Hematopoietic multipotent progenitor cell treated with erythropoietin and hydrocortisone succinate and interleukin-3 and kit ligand, for 8 days (in vitro differentiated cells): Measurements from ENCODE around the gene PDE8B.

Source experiments
- DNase-seq: peaks from one replicate; pipeline ENCODE4 v3.0.0-alpha.2; 2015

The PDE8B gene

DNA sequence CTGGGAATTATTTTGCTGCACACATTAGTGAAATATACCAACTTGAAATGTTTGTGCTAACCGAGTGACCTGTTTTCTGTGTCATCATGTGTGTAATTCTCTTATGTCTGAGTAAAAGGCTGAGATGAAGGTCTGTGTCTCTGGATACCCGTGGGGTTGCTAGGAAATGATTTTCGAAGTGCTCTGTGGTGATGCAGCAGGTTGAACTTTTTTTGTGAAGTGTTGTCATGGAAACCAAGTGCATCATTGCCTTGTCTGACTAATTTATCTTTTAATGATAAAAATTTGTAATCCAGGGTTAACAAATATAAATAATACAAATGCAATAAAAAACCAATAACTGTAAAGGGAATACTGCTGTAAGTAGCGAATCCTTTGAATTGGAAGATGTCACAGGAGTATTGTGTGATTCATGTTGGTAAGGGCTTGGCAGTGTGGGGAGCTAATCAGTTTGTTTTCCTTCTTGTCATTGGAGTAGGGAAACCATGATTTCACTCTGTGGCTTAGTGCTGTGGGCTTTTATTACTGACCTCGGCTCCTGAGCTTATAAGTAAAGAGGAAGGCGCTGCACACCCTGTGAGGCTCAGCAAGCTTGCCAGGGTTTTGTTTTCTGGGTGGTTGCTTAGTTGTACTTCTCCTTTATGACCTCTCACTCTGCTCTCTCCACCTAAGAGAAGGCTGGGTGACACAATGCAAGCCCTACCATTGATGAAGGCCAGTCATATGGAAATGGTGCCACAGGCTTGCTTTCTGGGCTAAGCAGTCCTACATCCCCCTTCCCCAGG, 22.3 kb downstream of the PDE8B start:
- no peak for DNase-seq

GRCh38 chr5:77235846-77236721, 25.6 kb downstream of the PDE8B start:
- DNase-seq, result no peak

DNA sequence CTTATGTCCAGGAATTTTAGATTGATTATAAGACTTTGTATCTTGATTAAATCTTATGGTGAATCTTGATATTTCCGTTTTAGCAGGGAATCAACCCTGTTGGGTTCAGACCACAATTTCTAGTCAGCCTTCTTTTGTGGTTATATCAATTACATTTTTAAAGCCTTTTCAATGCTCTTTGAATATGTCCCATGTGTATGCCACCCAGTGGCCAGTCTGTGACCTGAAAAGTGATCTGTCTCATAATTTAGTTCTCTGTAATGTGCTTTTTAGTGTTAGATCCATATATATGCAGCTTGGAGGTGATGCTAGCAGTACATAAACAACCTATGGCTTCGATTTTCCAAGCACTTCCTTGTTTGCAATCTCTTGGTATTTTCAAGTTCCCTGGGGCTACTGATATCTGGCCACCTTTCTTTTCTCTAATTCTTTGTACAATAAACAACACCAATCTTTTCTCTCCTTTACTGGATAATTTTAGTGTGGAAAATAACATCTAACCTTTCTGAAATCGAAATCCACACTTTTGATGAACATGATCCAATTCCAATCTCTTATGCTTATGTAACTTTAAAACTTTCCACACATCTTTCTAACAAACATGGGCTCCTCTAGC, 28.8 kb downstream of the PDE8B start:
- peak; percentile 41 for DNase-seq

DNA sequence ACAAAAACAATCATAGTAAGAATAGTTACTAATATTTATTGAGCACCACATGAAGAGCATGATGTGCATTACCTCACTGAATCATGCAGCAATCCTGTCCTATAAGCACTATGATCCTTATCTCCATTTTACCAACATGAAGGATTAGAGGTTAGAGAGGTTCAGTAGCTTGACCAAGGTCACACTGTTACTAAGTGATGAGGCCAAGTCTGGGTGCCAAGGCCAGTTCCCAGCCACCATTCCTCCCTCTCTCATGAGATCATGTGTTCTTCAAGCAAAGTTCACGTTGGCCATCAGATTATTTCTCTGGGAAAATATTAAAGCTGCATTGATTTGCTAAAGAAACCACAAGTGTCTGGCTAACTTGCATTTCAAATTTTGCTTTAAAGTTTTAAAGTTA, 31.0 kb downstream of the PDE8B start:
- no peak for DNase-seq

DNA sequence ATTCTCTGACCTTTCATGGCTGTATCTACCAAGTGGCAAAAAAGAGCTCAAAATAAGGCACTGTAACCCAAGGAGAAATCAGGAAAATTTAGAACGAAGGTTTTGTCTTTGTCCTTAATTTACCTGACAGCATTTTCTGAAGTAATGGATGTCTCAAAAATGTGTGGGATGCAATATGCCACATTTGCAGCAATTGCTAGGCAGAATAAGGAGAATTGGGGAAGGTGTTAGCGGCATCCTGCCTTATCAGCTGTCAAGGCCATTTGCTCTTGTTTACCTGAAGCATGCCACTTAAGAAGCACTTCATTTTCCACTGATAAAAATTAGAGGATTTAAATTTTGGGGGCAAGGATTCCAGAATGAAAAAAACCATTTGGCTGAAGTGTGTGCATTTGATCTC, 39.0 kb downstream of the PDE8B start:
- no peak for DNase-seq

- DNase-seq, result no peak
These were observed 39.5 kb downstream of the PDE8B start for GRCh38 chr5:77250021-77250420.

- no peak for DNase-seq
These were observed 41.4 kb downstream of the PDE8B start for GRCh38 chr5:77251921-77252320.

- DNase-seq, result no peak
These were observed 45.1 kb downstream of the PDE8B start for GRCh38 chr5:77255617-77256016.

- DNase-seq, result no peak
These were observed 45.9 kb downstream of the PDE8B start for GRCh38 chr5:77256406-77256805.

- no peak for DNase-seq
These were observed 48.2 kb downstream of the PDE8B start for GRCh38 chr5:77258652-77259051.

DNA sequence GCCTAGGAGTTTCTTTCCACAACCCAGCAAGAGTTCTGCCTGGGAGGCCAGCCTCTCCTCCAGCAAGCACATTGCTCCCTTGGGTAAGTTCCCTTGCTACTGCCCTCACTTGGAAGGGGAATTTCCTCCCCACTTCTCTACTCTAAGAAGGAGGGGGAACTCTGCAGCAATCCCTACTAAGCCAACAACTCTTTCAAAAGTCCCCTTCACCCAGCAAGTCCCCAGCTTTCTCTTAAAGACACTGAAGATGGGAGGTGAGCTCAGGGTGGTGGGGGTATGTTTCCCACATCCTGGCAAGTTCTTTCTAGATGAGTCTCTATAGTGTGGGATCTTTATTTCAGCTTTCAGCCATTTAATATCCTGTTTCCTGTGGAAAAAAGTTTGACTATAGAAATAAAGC, 49.0 kb downstream of the PDE8B start:
- no peak for DNase-seq

DNA sequence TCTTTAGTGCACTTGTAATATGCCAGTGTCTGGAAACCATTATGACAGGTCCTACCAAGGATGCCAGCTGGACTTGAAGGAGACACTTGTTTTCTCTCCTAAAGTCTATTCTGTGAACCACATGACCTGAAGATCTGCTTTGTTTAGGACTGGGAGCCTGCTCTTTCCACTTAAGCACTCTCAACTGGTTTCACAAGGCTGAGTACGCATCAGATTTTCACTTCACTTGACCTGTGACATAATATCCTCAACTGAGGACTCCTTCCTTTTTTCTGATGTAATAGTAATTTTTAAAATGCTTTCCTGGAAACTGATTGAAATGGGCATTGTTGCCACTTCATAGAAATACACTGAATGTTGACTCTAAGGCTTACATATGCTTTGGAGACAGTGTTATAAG, 52.2 kb downstream of the PDE8B start:
- DNase-seq, result no peak

- no peak for DNase-seq
These were observed 55.8 kb downstream of the PDE8B start for GRCh38 chr5:77266291-77266690.

GRCh38 chr5:77267496-77267895, 57.0 kb downstream of the PDE8B start:
- no peak for DNase-seq

GRCh38 chr5:77272206-77272605, 61.7 kb downstream of the PDE8B start:
- DNase-seq, result no peak

DNA sequence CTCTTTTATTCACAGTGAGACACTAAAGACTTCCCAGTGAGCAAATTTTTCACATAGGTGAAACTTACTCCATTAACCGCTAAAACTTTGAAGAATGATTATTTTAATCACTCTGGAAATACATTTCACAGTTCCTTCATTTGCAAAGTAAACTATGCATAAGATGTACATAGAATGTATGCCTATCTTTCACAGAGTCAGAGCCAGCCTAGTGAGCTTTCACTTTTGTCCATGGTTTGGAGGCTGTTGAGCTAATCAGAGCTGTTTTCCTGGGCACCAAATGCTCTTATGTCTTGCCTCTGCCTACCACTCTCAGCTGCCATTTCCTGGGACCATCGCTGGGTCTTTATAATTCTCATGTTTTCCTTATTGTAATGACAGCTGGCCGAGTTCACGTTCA, 67.3 kb downstream of the PDE8B start:
- no peak for DNase-seq

DNA sequence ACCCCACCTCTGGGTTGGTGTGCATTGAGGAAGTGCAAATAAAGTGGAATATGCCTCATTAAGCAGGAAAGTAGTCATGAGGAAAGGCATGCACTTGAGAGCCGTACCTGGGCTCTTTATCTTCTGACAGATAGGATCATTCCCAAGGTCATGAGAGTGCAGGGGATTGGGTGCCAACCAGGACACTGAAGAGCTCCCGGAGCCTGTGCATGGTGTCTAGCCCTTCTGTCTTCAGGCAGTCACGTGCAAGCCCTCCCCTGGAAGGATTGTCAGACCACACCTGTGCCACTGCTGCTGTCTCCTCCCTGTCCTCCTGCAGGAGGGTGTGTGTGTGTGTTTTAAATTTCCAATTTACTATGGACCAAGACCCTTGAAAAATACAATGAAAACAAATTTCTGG, 69.6 kb downstream of the PDE8B start:
- DNase-seq, result no peak

DNA sequence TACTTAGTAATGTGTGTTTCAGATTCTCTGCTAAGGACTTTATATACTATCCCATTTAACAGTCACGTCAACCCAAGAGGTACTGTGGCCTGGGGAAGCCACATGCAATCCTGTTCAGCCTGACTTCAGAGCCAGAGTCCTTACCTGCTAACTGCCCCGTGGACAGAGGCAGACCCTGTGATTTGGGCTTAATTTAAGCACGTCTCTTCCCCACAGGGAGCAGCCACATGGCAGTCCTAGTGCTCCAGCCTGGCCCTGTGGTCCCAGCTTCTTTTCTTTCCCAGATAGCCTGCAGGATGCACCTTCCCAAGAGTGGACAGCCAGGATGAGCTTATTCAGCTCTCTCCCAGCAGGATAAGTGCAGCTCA, 71.5 kb downstream of the PDE8B start:
- DNase-seq, result no peak

- no peak for DNase-seq
These were observed 72.0 kb downstream of the PDE8B start for GRCh38 chr5:77282337-77283027.

DNA sequence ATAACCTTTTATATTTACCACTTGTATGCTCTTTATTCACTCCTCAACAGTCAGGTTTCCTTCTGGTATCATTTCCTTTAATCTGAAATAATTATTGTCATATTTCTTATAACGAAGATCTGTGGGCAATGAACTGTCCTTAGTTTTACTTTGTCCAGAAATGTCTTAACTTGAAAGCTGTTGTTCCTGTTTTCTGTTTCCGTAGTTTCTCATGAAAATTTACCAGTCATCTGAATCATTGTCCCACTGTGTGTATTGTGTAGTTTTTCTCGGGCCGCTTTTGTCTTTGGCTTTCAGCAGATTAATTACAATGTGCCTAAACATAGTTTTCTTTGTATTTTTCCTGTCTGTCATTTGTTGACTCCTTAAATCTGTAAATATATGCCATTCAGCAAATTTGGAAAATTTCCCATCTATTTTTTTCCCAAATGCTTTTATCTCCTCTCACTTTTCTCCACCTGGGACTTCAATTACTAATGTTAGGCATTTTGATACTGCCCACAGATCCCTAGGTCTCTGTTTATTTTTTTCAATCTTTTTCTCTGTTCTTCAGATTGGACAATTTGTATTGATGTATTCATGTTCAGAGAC, 74.9 kb downstream of the PDE8B start:
- DNase-seq, result no peak

DNA sequence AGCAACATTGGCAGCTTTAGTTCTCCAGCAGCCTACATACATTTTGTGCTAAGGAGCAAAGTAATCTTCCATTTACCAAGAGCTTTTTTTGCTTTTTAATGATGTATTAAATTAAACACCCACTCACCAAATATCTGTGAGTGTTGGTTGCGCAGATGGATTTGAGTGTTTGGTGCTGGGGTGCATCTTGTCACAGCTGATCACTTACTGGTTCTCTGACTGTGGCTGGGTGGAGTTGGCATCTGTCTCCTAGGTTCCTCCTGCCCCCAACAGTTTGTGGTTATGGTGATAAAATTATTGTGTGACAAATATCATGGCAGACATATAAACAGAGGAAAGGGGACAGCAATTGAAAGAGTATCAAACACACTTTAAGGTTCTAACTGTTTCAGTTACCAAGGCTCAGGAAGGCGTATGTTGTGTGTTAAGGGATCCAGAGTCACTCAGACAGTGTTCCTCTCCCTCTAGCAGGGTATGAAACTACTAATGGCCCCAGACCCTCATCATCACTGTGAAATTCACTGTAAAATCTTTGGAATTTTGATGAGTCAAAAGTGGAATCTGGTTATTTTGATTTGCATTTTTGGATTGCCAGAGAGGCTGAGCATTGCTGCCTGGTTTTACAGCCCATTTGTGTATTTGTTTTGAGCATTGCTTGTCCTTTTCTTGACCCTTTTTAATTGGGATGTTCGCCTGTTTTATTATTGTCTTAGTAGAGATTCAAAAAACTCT, 81.7 kb downstream of the PDE8B start:
- peak; percentile 31 for DNase-seq

GRCh38 chr5:77294185-77294584, 83.7 kb downstream of the PDE8B start:
- DNase-seq, result no peak
